HepG2 (cell line): ENCODE measurements around the gene STX5. TPM values are rescaled to one million over a fixed set of nuclear protein-coding genes. Genes with fewer than 3 reads are reported as not detected.
A peak's percentile ranks its signal among the peaks of the same experiment; 100 is the strongest.

Source experiments
- ARNT2 ChIP-seq: sonication (generic); formaldehyde crosslinking; IDR thresholded peaks from 2 replicates; pipeline ENCODE4 v1.8.0; 2022; ENCODE audit warnings: mild to moderate bottlenecking, low read depth, missing genetic modification reagents, moderate library complexity
- CENPT ChIP-seq: sonication (generic); formaldehyde crosslinking; IDR thresholded peaks from 2 replicates; pipeline ENCODE4 v1.8.0; 2022; ENCODE audit warnings: low read depth, mild to moderate bottlenecking, moderate library complexity, missing genetic modification reagents
- CREB1 ChIP-seq, 2 experiments: fragments of 450-650 bp in 1 of 2; IDR thresholded peaks; 2 replicates each; pipeline ENCODE4 v1.6.1; 2016 to 2017; ENCODE audit warnings: control low read depth in 1 of 2, mild to moderate bottlenecking in 1 of 2, missing compliant biosample characterization in 1 of 2, missing genetic modification characterization in 1 of 2
- FOXO4 ChIP-seq: sonication (generic); formaldehyde crosslinking; conservative IDR thresholded peaks from 2 replicates; pipeline ENCODE4 v1.8.1; 2023; ENCODE audit warnings: missing genetic modification reagents
- HMG20A ChIP-seq: IDR thresholded peaks from 2 replicates; pipeline ENCODE4 v1.6.1; 2016; ENCODE audit warnings: borderline replicate concordance
- HNRNPK ChIP-seq: fragments of 200-400 bp; formaldehyde crosslinking; IDR thresholded peaks from 2 replicates; pipeline ENCODE4 v1.6.1; 2018; ENCODE audit warnings: low read length, low read depth, moderate library complexity, mild to moderate bottlenecking; ENCODE audit not compliant: poor library complexity, severe bottlenecking
- HOXA7 ChIP-seq: sonication (generic); formaldehyde crosslinking; IDR thresholded peaks from 2 replicates; pipeline ENCODE4 v1.8.1; 2022; ENCODE audit warnings: mild to moderate bottlenecking, missing genetic modification reagents, moderate library complexity
- MATR3 ChIP-seq: sonication (generic); formaldehyde crosslinking; IDR thresholded peaks from 2 replicates; pipeline ENCODE4 v1.4.0; 2020; ENCODE audit warnings: missing genetic modification reagents
- MTERF4 ChIP-seq: sonication (generic); formaldehyde crosslinking; IDR thresholded peaks from 2 replicates; pipeline ENCODE4 v1.8.0; 2023; ENCODE audit warnings: mild to moderate bottlenecking, missing genetic modification reagents
- NFAT5 ChIP-seq: sonication (generic); formaldehyde crosslinking; IDR thresholded peaks from 2 replicates; pipeline ENCODE4 v1.4.0; 2020; ENCODE audit warnings: missing genetic modification reagents
- NKX3-1 ChIP-seq: sonication (generic); formaldehyde crosslinking; IDR thresholded peaks from 2 replicates; pipeline ENCODE4 v1.5.0; 2020; ENCODE audit warnings: missing genetic modification reagents
- PLSCR1 ChIP-seq: sonication (generic); formaldehyde crosslinking; IDR thresholded peaks from 2 replicates; pipeline ENCODE4 v1.5.0; 2020; ENCODE audit warnings: missing genetic modification reagents, mild to moderate bottlenecking, borderline replicate concordance
- SIN3B ChIP-seq: fragments of 150-350 bp; IDR thresholded peaks from 2 replicates; pipeline ENCODE4 v1.6.1; 2014; ENCODE audit warnings: low read length
- SRSF9 ChIP-seq: fragments of 200-400 bp; formaldehyde crosslinking; IDR thresholded peaks from 2 replicates; pipeline ENCODE4 v1.6.1; 2018; ENCODE audit warnings: borderline replicate concordance, mild to moderate bottlenecking, low read depth, low read length; ENCODE audit not compliant: insufficient read depth, poor library complexity, severe bottlenecking
- ZBTB10 ChIP-seq: sonication (generic); formaldehyde crosslinking; IDR thresholded peaks from 2 replicates; pipeline ENCODE4 v1.4.0; 2020; ENCODE audit warnings: missing genetic modification reagents, borderline replicate concordance
- ZNF761 ChIP-seq: sonication (generic); formaldehyde crosslinking; conservative IDR thresholded peaks from 2 replicates; pipeline ENCODE4 v1.4.0; 2020; ENCODE audit warnings: mild to moderate bottlenecking, missing genetic modification reagents
- polyA plus RNA-seq, 8 experiments: library from polyadenylated mRNA; depleted of rRNA in 3 of 8; stranded (reverse) in 7 of 8; unstranded in 1 of 8; fragments of >200 nt; fragmentation: Illumina TruSeq in 4 of 8; extraction: Trizol in 4 of 8; gene quantifications; 2 replicates each; pipeline versions ENCODE4 v1.2.1 to v1.2.3, GENCODE V29; 2011 to 2016; ENCODE audit warnings: low read depth in 4 of 8, missing spikeins in 1 of 8, mixed read lengths in 1 of 8; ENCODE audit not compliant: insufficient read depth in 1 of 8
- total RNA-seq, 5 experiments: library from RNA; depleted of rRNA; stranded (reverse); fragments of >200 nt; fragmentation: Illumina TruSeq; extraction: Trizol; gene quantifications; 2 replicates each; pipeline ENCODE4 v1.2.3, GENCODE V29; 2016; ENCODE audit warnings: low read depth in 1 of 5

The STX5 gene
- total and polyA plus RNA-seq, 2 of the 13 experiments (the other 11 are each of a cell fraction or from before 2014, with no cell fraction given), result 26.9 to 30.0 TPM

- TF ChIP-seq SRSF9, result no peak
- no peak for TF ChIP-seq ZBTB10 (CRISPR knock-in tag)
- peak; percentile 70; the same call in 1 of the 2 replicates for TF ChIP-seq ZNF761 (CRISPR knock-in tag)
- TF ChIP-seq HMG20A (CRISPR knock-in tag), result no peak
- 0 out of 2 replicates have a peak, but pooled peaks have one; percentile 58 for TF ChIP-seq ARNT2 (CRISPR knock-in tag)
- TF ChIP-seq FOXO4 (CRISPR knock-in tag), result no peak
- TF ChIP-seq NFAT5 (CRISPR knock-in tag), result no peak
- TF ChIP-seq PLSCR1 (CRISPR knock-in tag), result no peak
- peak; percentile 60 for TF ChIP-seq HNRNPK
- no peak for TF ChIP-seq SIN3B
- 0 out of 2 replicates have a peak, but pooled peaks have one; percentile 13 for TF ChIP-seq NKX3-1 (CRISPR knock-in tag)
- no peak for TF ChIP-seq MATR3 (CRISPR knock-in tag)
- TF ChIP-seq CREB1 (IDR thresholded peaks at IDR 0.05), result peak; percentile 37
- TF ChIP-seq CREB1 (CRISPR knock-in tag; IDR thresholded peaks at IDR 0.05), result 0 out of 2 replicates have a peak, but pooled peaks have one; percentile 24
- TF ChIP-seq CENPT, result no peak
- no peak for TF ChIP-seq HOXA7 (CRISPR knock-in tag)
- no peak for TF ChIP-seq MTERF4 (CRISPR knock-in tag)
Observed at GRCh38 chr11:62771144-62772021, 60.5 kb downstream of the STX5 start, which contains the start of gene TAF6L (continued).
